ENCODE results near the gene MYH4.

GRCh38 chr17:10482252-10482651 is 12.9 kb upstream of the MYH4 start:
- TF ChIP-seq CTCF (IDR thresholded peaks at IDR 0.05 in 4 of 5, conservative IDR thresholded peaks at IDR 0.05 in 1 of 5) (no peak), POLR2A (IDR thresholded peaks at IDR 0.05) (no peak)

All from gastrocnemius medialis (tissue), 4 donors.